K562 (cell line): ENCODE data around the gene DNM1. TPM values are rescaled to one million over a fixed set of nuclear protein-coding genes. Genes with fewer than 3 reads are reported as not detected.

Source experiments
- ATAC-seq: fragments of 200-7000 bp; cut with Tn5 transposase; 3 replicates; pipeline ENCODE4 v1.9.1; 2020; ENCODE audit warnings: moderate library complexity
- BruUV-seq: library from RNA; stranded (reverse); fragments of 400-500 nt; replicated peaks from 2 replicates; lab custom pipeline; 2021; lab: Mats Ljungman, UMichigan
- CTCF ChIA-PET: fragments of 300-600 bp; formaldehyde crosslinking; extraction: SDS; loops from one replicate; lab custom pipeline; 2021; ENCODE audit warnings: low intra/inter-chr PET ratio; lab: Yijun Ruan, JAX
- POLR2A ChIA-PET: fragments of 300-600, 350-650 bp; sonication (Branson Sonifier 250); formaldehyde crosslinking; extraction: SDS; loops from one replicate; lab custom pipeline; 2021; ENCODE audit warnings: antibody characterized with exemption, inconsistent platforms; lab: Yijun Ruan, JAX
- DNase-seq, 4 experiments: peaks; one replicate each; pipeline versions ENCODE4 v3.0.0 to v3.0.0-alpha.2; 2011 to 2018; ENCODE audit warnings: low spot score in 3 of 4, mixed read lengths in 3 of 4; ENCODE audit errors: extremely low read depth in 1 of 4
- FAIRE-seq: peaks from 2 replicates; lab custom pipeline; 2011; peaks lifted over from hg19 to GRCh38; lab: Jason Lieb, UNC
- H2AFZ ChIP-seq: 2 replicates; pipeline ENCODE4 v1.6.0; 2011; ENCODE audit warnings: low read depth, low read length, control low read depth, inconsistent platforms
- H3K27ac ChIP-seq: fragments of 200-600 bp; 3 replicates; pipeline ENCODE4 v1.8.0; 2011; ENCODE audit warnings: low read depth, mild to moderate bottlenecking, control low read depth, inconsistent platforms, low read length, moderate library complexity, mixed read lengths; ENCODE audit errors: extremely low read depth
- H3K27me3 ChIP-seq, 2 experiments: fragments of 300-600 bp in 1 of 2; 2 replicates in 1 of 2; 3 replicates in 1 of 2; pipeline versions ENCODE4 v1.6.0 to v1.8.0; 2011; ENCODE audit warnings: inconsistent platforms in 2 of 2, low read length in 2 of 2, mild to moderate bottlenecking in 1 of 2, mixed read lengths in 1 of 2, moderate library complexity in 1 of 2; ENCODE audit not compliant: control insufficient read depth in 2 of 2, insufficient read depth in 2 of 2
- H3K36me3 ChIP-seq: fragments of 300-600 bp; 3 replicates; pipeline ENCODE4 v1.8.0; 2011; ENCODE audit warnings: mild to moderate bottlenecking, low read length, inconsistent platforms; ENCODE audit not compliant: control insufficient read depth, insufficient read depth
- H3K4me1 ChIP-seq, 2 experiments: fragments of 200-600 bp in 1 of 2; replicated peaks in 1 of 2; 2 replicates in 1 of 2; 3 replicates in 1 of 2; pipeline versions ENCODE4 v1.5.1 to v1.8.0; 2011; ENCODE audit warnings: inconsistent platforms in 2 of 2, low read length in 2 of 2, mild to moderate bottlenecking in 1 of 2, mixed read lengths in 1 of 2, moderate library complexity in 1 of 2; ENCODE audit not compliant: control insufficient read depth in 2 of 2, insufficient read depth in 2 of 2
- H3K4me2 ChIP-seq: 2 replicates; pipeline ENCODE4 v1.6.1; 2011; ENCODE audit warnings: low read length, control low read depth, inconsistent platforms, mixed read lengths; ENCODE audit not compliant: insufficient read depth
- H3K4me3 ChIP-seq: fragments of 200-600 bp; sonication (generic), shearing (Covaris generic); 2 replicates; pipeline ENCODE4 v1.5.1; 2016; ENCODE audit warnings: control low read depth, inconsistent platforms
- H3K79me2 ChIP-seq: fragments of 200-600 bp; 3 replicates; pipeline ENCODE4 v1.8.0; 2011; ENCODE audit warnings: low read length, inconsistent platforms; ENCODE audit not compliant: control insufficient read depth, insufficient read depth
- H3K9ac ChIP-seq, 2 experiments: 2 replicates each; pipeline versions ENCODE4 v1.6.0 to v1.6.1; 2011; ENCODE audit warnings: low read depth in 2 of 2, low read length in 2 of 2, control low read depth in 1 of 2, inconsistent platforms in 1 of 2, mild to moderate bottlenecking in 1 of 2, mixed read lengths in 1 of 2; ENCODE audit not compliant: insufficient read depth in 1 of 2
- H3K9me1 ChIP-seq: one replicate; pipeline ENCODE4 v1.6.0; 2011; ENCODE audit warnings: inconsistent platforms, mild to moderate bottlenecking, low read length, moderate library complexity; ENCODE audit not compliant: control insufficient read depth, insufficient read depth
- H3K9me3 ChIP-seq: replicated peaks from 2 replicates; pipeline ENCODE4 v1.5.1; 2011; ENCODE audit warnings: low read depth, low read length, inconsistent platforms; ENCODE audit not compliant: control insufficient read depth, insufficient read depth
- H4K20me1 ChIP-seq: replicated peaks from 2 replicates; pipeline ENCODE4 v1.6.1; 2011; ENCODE audit warnings: low read length, inconsistent platforms, mixed read lengths; ENCODE audit not compliant: control insufficient read depth, insufficient read depth
- CHD2 ChIP-seq: IDR thresholded peaks from 2 replicates; pipeline ENCODE4 v1.6.1; 2011; ENCODE audit warnings: low read depth, low read length
- FOXJ3 ChIP-seq: sonication (generic); formaldehyde crosslinking; IDR thresholded peaks from 2 replicates; pipeline ENCODE4 v1.4.0; 2020; ENCODE audit warnings: mild to moderate bottlenecking, missing genetic modification reagents
- HCFC1 ChIP-seq: IDR thresholded peaks from 2 replicates; pipeline ENCODE4 v1.6.1; 2012; ENCODE audit warnings: low read depth, low read length, improper control_type of control experiment
- POLR2G ChIP-seq: fragments of 200-400 bp; formaldehyde crosslinking; IDR thresholded peaks from 2 replicates; pipeline ENCODE4 v1.6.1; 2017; ENCODE audit warnings: low read depth, mild to moderate bottlenecking, antibody characterized with exemption, low read length, moderate library complexity
- PURB ChIP-seq: sonication (generic); formaldehyde crosslinking; IDR thresholded peaks from 2 replicates; pipeline ENCODE4 v1.9.0; 2021; ENCODE audit warnings: low read depth, mild to moderate bottlenecking, missing genetic modification reagents
- RBFOX2 ChIP-seq: fragments of 200-400 bp; formaldehyde crosslinking; IDR thresholded peaks from 2 replicates; pipeline ENCODE4 v1.6.1; 2017; ENCODE audit warnings: low read depth, mild to moderate bottlenecking, low read length, moderate library complexity
- SMAD1 ChIP-seq: fragments of 150-350 bp; IDR thresholded peaks from 2 replicates; pipeline ENCODE4 v1.6.1; 2014; ENCODE audit warnings: low read length, low read depth; ENCODE audit not compliant: partially characterized antibody
- SRSF3 ChIP-seq: fragments of 200-400 bp; formaldehyde crosslinking; IDR thresholded peaks from 2 replicates; pipeline ENCODE4 v1.6.1; 2016; ENCODE audit warnings: mild to moderate bottlenecking, low read length, moderate library complexity; ENCODE audit not compliant: insufficient read depth
- YY1 ChIP-seq, 3 experiments: IDR thresholded peaks; 2 replicates each; pipeline ENCODE4 v1.6.1; 2011; ENCODE audit warnings: low read length in 2 of 3, mild to moderate bottlenecking in 2 of 3, moderate library complexity in 2 of 3, borderline replicate concordance in 1 of 3, control low read depth in 1 of 3, low read depth in 1 of 3; ENCODE audit not compliant: insufficient read depth in 3 of 3, insufficient replicate concordance in 2 of 3, control insufficient read depth in 1 of 3, insufficient read length in 1 of 3; ENCODE audit errors: extremely low read depth in 1 of 3
- WGBS: fragments of 100-300 bp; shearing (Covaris generic); methylation state at CpG from one replicate; pipeline ENCODE4 v1.1.6; 2016; ENCODE audit warnings: low coverage, mixed read lengths; ENCODE audit not compliant: insufficient coverage; ENCODE audit errors: missing lambda C conversion rate; 5-methylcytosine and 5-hydroxymethylcytosine counted together
- in situ Hi-C: fragments of 300-500 bp; cut with MboI; formaldehyde crosslinking; loops from 4 replicates; pipeline ENCODE4 v1.15.0; 2018; ENCODE audit warnings: inconsistent platforms, mixed read lengths
- intact Hi-C: fragments of 100-400 bp; cut with micrococcal nuclease; formaldehyde crosslinking; loops from 2 replicates; pipeline ENCODE4 v1.14.2; 2022
- polyA plus RNA-seq, 8 experiments: library from polyadenylated mRNA; depleted of rRNA in 4 of 8; stranded (reverse) in 5 of 8; unstranded in 3 of 8; fragments of >200 nt; fragmentation: Nextera tagmentation in 2 of 8; fragmentation: Illumina TruSeq in 1 of 8; extraction: Ambion mirVana in 2 of 8; extraction: Trizol in 1 of 8; gene quantifications; 2 replicates each; pipeline versions ENCODE4 v1.2.1 to v1.2.3, GENCODE V29; 2011 to 2014; ENCODE audit warnings: inconsistent platforms in 1 of 8, missing spikeins in 1 of 8
- total RNA-seq, 7 experiments: library from RNA; depleted of rRNA in 6 of 7; stranded (reverse); fragments of >200 nt in 6 of 7; fragmentation: Illumina TruSeq in 2 of 7; extraction: Trizol in 2 of 7; gene quantifications; 2 replicates each; pipeline versions ENCODE4 v1.2.1 to v1.2.3, GENCODE V29; 2011 to 2021; ENCODE audit warnings: low replicate concordance in 1 of 7
- TF ChIP-seq, protein P1 (sequence below): fragments of 250-450 bp; sonication (Bioruptor Pico); IDR thresholded peaks from 2 replicates; pipeline ENCODE4 v1.4.0; 2020
- TF ChIP-seq, protein P2 (sequence below): conservative IDR thresholded peaks from 2 replicates; pipeline ENCODE4 v1.6.1; 2011; ENCODE audit warnings: low read depth, mild to moderate bottlenecking, low read length; ENCODE audit not compliant: control insufficient read depth

DNM1 gene
- total and polyA plus RNA-seq, 9 of the 15 experiments (the other 6 are each of a cell fraction or from before 2014, with no cell fraction given) = 0.39 to 23.1 (median 9.1) TPM

DNA sequence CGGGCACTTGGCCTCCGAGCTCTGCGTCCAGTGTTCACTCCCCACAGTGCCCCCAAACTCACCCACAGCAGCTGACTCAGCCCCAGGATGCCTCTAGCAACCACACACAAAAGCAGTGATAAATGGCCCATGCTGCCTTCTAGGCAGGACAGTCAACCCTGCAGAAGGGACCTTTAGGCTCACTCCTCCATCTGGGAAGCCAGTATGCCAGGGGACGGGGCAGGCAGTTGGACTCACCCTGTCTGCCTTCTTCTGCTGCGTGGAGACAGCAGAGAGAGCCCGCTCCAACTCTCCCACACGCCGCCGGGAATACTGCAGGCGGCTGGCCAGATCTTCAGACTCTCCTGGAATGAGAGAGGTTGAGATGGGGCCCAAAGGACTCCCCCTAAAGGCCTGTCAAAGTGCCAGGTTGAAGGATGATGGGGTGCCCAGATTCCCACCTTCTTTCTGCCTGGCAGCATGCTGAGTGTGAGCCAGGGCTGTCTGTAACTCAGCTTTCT is 62.2 kb downstream of the DNM1 start (continued):
- TF ChIP-seq, protein P1, sequence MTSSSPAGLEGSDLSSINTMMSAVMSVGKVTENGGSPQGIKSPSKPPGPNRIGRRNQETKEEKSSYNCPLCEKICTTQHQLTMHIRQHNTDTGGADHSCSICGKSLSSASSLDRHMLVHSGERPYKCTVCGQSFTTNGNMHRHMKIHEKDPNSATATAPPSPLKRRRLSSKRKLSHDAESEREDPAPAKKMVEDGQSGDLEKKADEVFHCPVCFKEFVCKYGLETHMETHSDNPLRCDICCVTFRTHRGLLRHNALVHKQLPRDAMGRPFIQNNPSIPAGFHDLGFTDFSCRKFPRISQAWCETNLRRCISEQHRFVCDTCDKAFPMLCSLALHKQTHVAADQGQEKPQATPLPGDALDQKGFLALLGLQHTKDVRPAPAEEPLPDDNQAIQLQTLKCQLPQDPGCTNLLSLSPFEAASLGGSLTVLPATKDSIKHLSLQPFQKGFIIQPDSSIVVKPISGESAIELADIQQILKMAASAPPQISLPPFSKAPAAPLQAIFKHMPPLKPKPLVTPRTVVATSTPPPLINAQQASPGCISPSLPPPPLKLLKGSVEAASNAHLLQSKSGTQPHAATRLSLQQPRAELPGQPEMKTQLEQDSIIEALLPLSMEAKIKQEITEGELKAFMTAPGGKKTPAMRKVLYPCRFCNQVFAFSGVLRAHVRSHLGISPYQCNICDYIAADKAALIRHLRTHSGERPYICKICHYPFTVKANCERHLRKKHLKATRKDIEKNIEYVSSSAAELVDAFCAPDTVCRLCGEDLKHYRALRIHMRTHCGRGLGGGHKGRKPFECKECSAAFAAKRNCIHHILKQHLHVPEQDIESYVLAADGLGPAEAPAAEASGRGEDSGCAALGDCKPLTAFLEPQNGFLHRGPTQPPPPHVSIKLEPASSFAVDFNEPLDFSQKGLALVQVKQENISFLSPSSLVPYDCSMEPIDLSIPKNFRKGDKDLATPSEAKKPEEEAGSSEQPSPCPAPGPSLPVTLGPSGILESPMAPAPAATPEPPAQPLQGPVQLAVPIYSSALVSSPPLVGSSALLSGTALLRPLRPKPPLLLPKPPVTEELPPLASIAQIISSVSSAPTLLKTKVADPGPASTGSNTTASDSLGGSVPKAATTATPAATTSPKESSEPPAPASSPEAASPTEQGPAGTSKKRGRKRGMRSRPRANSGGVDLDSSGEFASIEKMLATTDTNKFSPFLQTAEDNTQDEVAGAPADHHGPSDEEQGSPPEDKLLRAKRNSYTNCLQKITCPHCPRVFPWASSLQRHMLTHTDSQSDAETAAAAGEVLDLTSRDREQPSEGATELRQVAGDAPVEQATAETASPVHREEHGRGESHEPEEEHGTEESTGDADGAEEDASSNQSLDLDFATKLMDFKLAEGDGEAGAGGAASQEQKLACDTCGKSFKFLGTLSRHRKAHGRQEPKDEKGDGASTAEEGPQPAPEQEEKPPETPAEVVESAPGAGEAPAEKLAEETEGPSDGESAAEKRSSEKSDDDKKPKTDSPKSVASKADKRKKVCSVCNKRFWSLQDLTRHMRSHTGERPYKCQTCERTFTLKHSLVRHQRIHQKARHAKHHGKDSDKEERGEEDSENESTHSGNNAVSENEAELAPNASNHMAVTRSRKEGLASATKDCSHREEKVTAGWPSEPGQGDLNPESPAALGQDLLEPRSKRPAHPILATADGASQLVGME = 0 out of 2 replicates have a peak, but pooled peaks have one; percentile 50

DNA sequence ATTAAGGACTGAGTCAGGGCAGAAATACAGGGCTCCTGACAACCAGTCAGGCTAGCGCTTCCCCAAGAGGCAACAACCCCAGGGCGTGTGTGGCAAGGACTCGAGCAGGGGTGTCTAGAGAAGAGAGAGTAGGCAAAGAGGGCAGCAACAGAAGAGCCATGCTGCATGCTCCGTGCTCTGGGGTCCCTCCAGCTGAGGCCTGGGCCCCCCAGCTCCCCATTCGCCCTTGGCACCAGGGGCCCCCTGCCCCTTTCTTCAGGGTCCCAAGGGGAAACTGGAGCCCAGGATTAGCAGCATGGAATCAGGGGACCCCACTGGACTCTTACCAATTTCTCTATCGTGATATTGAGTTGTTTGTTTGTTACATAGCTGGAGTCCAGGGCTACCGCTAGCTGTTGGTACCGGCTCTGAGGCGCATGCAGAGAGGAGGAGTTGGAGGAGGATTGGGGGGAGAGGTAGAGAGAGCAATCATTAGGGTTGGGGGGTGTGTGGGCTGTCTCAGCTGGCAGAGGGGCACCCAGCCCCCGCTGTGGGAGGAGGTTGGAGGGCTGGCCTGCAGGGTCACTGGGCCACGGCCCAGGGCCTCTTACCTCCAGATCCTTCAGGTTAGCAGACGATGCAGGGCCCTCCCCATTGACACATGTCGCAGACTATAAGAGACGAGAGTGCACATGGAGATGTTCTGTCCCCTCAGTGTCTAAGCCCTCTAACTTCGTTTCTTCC is 63.9 kb downstream of the DNM1 start:
- Histone ChIP-seq H3K27ac (no peak overlapping the region), H3K36me3 (peaks cover 84% of the 10 kb centered on the region)
- ATAC-seq = no peak
- no peak for TF ChIP-seq SRSF3
- no peak for TF ChIP-seq SMAD1
- TF ChIP-seq HCFC1 = no peak
- no peak for TF ChIP-seq FOXJ3 (CRISPR knock-in tag)
- peak; percentile 65 for TF ChIP-seq POLR2G
- no peak for TF ChIP-seq YY1 (IDR thresholded peaks at IDR 0.05; ENCODE audit: borderline replicate concordance in 1 of 3, control insufficient read depth in 1 of 3, extremely low read depth in 1 of 3, insufficient read depth in 3 of 3, insufficient read length in 1 of 3, insufficient replicate concordance in 2 of 3, low read depth in 1 of 3, low read length in 2 of 3)
- peak; percentile 50; the same call in 1 of the 2 replicates for TF ChIP-seq RBFOX2
- no peak for TF ChIP-seq CHD2
- TF ChIP-seq, protein P2, sequence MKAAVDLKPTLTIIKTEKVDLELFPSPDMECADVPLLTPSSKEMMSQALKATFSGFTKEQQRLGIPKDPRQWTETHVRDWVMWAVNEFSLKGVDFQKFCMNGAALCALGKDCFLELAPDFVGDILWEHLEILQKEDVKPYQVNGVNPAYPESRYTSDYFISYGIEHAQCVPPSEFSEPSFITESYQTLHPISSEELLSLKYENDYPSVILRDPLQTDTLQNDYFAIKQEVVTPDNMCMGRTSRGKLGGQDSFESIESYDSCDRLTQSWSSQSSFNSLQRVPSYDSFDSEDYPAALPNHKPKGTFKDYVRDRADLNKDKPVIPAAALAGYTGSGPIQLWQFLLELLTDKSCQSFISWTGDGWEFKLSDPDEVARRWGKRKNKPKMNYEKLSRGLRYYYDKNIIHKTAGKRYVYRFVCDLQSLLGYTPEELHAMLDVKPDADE = no peak
- TF ChIP-seq PURB (CRISPR knock-in tag) = no peak

More for the DNA sequence above, 63.9 kb downstream of the DNM1 start:
- DNase-seq (no peak), FAIRE-seq (no peak)
- H3K4me3 ChIP-seq = no peak overlapping the region
- no peaks in the 10 kb centered on the region for H3K9me3 ChIP-seq
- no peaks in the 10 kb centered on the region for H3K27me3 ChIP-seq
- ChIA-PET CTCF (no interaction called here), POLR2A (interaction anchor here (0.6 to 1.8 kb wide), 9 partner anchors 8 to 1476 kb away, joined by 3 to 9 read pairs (median 3); partner anchors contain the start of genes GOLGA2 and SWI5)
- no peaks in the 10 kb centered on the region for H3K79me2 ChIP-seq
- WGBS = 89% methylated on average over 15 of the region's 15 CpGs
- H2AFZ ChIP-seq = no peak overlapping the region
- in situ Hi-C loops = no loop called here
- no peak overlapping the region for H3K4me2 ChIP-seq
- intact Hi-C loops = no loop called here
- BruUV-seq = no TSS peak
- H3K9me1 ChIP-seq = peaks cover 11% of the 10 kb centered on the region
- H3K4me1 ChIP-seq = peaks cover 0 to 3% of the 10 kb centered on the region in 2 experiments; a peak in 1 of 5 replicates
- H4K20me1 ChIP-seq = 0 out of 2 replicates have a peak, but pooled peaks cover 3% of the 10 kb centered on the region
- peak overlapping the region in 1 of 2 experiments; percentile 38; a peak in 2 of 4 replicates for H3K9ac ChIP-seq
